GDM1 (cell line): ENCODE measurements around the gene SCN4B.

Experiments
- DNase-seq: peaks from one replicate; lab custom pipeline; 2025; lab: John Stamatoyannopoulos, UW

SCN4B gene

DNA sequence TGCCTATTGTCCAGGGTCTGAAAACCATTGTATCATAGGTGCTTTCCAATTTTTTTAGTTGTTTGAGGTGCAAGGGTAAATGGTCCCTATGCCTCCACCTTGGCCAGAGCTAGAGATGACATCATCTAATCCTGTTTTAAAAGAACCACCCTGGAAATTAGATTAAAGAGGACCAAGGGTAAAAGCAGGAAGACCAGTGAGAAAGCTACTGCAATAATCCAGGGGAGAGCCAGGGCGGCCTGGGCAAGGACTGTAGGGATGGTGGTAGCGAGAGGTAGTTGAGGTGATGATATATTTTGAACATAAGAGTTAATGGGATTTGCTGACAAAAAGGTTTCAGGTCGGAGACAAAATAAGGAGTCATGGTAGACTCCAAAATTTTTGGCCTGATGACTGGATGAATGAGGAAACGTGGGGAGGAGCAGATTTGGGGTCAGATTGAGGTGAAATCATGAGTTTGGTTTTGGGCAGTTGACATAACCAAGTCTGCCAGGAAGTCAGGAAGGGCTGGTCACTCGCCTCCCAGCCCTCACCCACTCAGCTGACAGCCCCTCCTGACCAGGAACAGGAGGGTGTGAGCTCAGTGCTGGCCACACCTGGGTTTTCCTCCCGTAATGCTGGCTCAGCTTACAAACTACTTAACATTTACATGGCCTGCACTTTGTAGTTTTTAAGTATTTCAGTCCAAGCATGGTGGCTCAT lies 23.0 kb downstream of the SCN4B start:
- DNase-seq, result no peak

DNA sequence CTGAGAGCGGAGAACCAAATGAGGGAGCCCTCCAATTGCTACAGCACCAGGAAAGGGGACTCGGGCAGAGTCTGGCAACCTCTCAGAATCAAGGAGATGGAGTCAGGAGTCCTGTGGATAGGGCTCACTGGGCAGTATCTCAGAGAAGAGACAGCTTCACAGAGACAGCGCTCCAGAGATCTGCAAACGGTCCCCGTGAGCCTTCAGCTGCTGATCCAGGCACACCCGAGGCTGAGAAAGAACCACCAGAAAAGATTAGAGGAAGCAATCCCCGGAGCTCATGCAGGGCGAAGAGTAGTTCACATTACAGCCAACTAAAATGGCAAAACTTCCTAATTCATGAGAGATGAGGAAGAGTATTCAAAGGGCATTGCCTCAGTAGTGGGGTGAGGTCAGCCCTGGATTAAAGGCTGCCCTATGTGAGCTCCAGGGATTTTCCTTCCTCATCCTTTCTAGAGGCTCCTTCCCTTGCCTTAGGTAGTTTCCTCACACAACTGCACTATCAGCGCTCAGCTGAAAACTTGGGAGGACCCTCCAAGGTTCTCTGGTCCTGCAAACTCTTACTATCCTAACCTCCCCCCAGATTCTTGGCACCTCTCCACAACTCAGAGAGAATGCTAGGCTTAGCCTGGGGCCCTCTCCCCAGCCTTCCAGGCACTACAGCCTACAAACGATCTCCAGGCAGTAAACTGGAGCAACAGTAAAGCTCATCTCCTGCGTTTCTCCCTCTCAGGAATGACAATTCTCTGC lies 23.7 kb downstream of the SCN4B start:
- no peak for DNase-seq

DNA sequence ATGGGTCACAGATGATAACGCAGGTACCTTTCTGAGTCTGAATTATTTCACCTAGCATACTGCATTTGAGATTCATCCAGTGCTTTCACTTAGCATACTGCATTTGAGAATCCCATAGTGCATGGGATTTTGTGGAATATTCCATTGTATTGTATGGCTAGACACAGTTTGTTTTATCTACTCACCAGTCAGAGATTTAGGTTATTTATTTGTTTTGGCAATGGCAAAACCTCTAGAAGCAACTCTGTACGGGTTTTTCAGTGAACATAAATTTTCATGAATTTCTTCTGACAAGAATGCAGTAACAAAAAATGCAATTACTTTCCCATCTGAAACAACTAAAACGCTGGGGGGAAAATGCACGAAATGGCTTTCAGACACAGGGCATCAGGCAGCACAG lies 24.3 kb downstream of the SCN4B start:
- DNase-seq, result no peak

DNA sequence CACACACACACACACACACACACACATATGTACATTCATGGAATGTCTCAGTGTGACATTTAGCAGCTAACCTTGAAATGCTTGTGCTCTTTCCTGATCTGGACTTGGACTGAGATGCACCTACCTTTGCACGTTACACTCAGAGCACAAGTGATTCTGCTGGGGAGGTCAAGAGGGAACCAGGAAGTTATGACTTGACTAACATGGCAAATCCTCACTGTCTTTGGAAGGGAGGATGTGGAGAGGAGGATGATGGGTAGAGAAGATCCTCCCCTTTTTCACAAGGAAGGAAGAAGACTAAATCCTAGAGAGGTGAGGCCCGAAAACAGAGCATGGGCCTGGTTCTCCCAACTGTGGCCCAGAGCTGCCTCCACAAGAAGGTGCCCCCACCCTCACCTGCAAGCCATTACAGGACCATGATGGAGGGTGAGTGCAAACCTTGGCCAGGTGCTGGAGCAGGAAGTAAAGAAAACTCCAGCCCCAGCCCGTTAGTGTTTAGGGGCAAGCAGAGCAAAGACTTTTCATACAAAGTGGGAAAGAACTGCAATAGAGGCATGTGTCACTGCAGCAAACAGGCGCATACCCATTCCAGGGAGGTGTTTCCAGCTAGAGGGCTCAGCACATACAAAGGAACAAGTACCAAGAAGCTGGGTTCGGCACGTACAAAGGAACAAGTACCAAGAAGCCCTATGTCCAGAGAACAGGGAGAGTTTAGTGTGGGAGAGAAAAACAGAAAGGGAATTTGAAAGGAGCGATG lies 26.4 kb downstream of the SCN4B start:
- no peak for DNase-seq

DNA sequence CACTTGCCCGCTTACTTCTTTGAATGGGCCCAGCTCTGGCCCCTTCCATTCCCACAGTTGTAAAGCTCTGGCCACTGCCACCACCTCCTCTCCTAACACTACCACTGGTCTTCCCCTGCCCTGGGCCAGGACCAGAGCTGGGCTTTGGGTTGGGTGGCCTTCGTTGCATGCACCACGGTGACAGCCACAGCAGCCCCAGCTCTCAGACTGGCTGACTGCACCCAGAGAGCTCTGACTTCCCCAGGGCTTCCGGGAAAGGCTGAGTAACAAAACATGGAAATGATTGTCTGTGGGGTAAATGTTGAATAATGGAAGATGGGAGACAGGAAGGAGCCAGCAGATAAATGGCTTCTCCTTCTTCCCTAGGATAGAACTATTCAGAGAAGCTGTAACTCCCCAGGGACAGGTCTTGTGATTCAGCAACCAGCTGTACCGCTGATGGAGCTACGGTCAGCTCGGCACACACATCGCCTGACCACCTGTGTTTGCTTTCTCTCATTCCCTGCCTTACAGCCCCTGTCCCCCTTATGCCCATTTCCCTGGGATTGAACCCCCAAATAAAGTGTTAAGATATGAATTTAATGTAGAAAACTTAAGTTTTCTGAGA lies 27.6 kb downstream of the SCN4B start:
- DNase-seq, result no peak

DNA sequence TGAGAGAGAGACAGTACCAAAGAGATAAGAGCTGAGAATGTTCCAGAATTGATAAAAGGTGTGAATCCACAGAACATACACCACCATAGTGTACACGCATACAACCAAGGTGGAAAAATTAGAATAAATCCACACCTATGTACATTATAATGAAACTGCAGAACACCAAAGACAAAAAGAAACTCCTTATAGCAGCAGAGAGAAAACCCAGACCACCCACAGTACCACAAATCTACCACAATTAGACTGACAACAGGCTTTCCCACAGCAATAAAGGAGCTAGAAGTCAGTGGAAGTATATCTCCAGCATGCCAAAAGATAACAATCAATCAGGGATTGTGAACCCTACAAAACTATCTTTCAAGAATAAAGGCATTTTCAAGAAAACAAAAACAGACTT lies 31.8 kb downstream of the SCN4B start:
- no peak for DNase-seq

DNA sequence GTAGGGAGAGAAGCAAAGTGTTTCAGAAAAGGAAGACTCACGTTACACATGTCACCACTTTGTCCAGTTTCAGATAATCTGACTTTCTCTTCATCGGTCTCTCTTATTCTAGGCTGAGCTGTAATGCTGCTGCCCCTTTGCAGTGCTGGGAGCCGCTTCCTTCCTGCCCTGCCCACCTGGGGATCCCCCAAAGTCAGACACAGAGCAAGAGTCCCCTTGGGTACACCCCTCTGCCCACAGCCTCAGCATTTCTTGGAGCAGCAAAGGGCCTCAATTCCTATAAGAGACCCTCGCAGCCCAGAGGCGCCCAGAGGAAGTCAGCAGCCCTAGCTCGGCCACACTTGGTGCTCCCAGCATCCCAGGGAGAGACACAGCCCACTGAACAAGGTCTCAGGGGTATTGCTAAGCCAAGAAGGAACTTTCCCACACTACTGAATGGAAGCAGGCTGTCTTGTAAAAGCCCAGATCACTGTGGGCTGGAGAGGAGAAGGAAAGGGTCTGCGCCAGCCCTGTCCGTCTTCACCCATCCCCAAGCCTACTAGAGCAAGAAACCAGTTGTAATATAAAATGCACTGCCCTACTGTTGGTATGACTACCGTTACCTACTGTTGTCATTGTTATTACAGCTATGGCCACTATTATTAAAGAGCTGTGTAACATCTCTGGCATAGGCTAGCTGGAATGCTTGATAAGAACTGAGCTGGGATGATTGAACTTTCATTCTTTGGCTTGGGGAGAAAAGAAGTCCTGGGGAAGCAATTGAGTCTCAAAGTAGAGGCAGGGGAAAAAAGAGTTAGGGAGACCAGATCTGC lies 34.6 kb downstream of the SCN4B start:
- no peak for DNase-seq

DNA sequence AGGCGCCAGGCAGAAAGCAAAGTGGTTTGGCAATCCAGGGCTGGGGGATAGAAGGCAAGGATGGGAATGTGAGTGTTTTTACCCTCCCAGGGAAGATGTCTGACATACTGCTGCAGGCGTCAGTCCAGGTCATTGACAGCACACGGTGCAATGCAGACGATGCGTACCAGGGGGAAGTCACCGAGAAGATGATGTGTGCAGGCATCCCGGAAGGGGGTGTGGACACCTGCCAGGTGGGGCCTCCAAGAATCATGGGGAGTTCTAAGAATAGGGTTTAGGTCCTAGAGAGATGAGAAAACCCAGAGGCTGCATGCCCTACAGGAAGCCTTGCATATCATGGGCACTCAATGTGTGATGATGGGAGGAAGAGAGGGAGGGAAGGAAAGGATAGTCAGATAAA lies 37.6 kb downstream of the SCN4B start:
- no peak for DNase-seq

DNA sequence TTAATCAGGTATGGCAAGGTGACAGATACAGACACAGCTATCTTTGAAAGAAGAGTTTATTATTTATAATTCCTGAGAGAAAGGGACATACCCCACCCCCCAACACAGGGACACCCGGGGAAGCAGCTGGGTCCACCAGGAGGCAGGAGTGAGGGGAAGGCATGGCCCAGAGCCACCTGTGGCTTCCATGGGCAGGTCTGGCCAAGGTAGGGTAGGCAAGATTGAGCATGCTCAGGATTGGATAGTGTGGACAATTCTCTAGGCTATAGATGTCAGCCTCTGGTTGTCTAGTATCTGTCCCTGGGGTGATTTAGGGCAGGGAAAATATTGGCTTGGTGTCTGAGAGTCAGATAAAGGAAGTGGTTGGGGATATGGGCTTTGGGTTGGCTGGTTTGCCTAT lies 38.4 kb downstream of the SCN4B start:
- DNase-seq, result no peak

DNA sequence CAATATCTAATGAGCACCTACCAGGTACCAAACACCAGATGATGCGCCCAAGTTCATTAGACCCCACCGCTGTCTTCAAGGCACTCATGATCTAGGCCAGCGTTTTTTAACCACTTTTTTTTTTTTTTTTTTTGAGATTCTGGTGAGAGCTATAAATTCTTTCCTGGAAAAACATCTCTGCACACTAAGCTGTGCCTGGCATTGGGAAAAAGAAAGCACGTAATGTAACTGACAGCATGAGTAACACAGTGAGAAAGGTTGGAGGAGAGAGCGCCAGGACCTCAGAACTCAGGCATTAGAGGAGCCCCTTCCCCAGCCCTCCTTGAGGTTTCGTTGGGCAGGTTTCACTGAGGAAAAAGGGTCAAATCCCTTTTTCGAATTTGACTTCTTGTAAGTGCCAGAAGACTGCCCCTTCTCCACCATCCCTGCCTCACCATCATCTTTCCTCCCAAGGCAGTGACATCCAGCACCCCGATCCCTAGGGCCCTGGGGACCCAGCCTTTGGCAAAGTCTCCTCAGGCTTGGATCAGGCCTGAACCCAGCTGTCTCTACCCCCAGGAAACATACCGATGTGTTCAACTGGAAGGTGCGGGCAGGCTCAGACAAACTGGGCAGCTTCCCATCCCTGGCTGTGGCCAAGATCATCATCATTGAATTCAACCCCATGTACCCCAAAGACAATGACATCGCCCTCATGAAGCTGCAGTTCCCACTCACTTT lies 39.8 kb downstream of the SCN4B start:
- no peak for DNase-seq

DNA sequence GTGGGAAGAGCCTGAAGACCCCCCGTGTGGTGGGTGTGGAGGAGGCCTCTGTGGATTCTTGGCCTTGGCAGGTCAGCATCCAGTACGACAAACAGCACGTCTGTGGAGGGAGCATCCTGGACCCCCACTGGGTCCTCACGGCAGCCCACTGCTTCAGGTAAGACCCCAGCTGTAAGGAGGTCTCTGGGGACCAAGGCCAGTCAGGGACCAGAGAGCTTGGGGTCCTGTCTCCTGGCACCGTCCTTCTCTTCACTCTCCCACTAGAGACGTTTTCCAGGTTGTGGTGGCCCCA lies 40.9 kb downstream of the SCN4B start:
- no peak for DNase-seq

DNA sequence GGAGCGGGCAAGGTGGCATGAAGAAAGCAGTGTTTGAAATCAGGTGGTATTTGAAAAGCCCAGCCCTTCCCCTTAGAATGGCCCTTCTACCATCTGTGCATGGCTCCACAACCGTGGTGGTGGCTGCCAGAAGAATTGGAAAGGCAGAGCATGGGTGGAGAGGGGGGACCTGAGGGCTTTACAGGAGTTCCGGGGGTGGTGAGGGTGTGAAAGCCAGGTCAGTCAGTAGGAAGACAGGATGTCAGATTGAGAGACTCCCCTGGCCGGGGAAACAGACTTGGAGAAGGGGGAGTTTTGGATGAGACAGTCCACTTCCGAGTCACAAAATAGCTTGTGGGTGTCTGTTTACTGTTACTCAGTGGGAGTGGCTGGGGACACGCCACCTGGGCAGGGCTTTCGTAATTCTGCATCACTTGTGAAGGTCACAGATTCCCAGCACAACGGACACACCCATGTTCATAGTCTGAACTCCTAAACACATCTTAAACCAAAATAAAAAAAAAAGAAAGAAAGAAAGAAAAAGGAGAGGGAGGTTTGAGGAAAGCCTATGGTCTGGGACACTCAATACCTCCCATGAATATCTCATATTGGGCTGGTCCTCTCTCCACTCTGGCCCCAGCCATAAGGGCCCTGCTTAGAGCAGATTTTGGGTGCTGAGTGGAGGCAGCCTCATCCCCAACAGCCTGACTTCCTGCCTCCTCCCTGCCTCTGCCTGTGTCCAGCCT lies 41.4 kb downstream of the SCN4B start:
- DNase-seq, result no peak

DNA sequence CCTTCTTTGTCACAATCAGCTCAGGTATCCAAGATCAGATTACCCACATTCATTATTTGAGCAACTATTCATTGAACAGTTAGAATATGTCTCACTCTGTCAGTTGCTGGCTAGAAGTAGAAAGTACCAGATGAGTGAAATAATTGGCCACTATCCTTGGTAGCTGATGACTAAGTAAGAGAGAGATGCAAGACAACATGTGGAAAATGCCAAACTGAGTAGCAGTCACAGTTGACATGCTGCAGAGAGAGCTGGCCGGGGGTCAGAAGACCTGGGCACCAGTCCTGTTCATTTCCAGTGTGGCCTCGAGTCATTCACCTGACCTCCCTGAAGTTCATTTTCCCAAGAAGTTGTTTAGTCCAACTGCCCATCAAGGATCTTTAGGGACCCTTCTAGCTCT lies 43.4 kb downstream of the SCN4B start:
- DNase-seq, result no peak

DNA sequence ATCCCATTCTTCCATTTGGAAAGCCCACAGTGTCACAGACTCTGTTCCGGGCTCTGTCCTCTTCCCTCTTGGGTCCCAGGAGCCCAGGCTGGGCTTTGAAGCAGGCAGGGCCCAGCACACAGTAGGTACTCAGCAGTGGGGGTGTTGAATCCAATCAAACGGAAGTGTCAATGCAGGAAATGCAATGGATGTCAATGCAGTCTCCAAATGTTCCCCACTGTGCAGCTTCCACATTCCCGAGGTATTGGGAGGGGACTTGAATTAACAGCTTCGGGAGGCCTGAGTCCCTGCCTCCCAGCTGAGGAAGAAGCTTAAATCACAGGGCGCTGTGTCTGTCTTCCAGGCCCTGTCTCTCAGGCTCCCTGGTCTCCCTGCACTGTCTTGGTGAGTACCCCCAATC lies 44.1 kb downstream of the SCN4B start:
- DNase-seq, result no peak

DNA sequence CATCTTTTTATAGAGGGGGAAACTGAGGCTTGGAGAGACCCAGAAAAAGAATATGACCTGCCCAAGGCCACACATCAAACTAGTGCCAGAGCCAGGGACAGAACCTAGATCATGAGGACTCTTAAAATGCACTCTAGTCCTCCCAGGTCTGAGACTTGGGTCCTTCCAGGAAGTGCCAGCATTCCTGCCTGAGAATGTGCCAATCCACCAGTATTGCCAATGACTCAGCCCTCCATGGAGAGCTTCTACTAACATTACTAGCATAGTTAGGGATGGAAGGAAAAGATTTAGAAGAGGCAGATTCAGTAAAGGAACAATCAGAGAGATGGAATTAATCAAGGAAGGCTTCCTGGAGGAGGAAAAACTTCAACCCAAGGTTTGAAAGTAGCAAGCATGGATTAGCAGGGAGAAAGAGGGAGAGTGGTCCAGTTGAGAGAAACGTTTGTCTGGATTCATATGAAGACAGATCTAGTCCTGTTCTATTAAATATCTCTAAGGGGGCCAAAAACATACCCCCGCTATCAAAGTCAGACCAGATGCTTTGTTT lies 45.8 kb downstream of the SCN4B start:
- DNase-seq, result no peak

DNA sequence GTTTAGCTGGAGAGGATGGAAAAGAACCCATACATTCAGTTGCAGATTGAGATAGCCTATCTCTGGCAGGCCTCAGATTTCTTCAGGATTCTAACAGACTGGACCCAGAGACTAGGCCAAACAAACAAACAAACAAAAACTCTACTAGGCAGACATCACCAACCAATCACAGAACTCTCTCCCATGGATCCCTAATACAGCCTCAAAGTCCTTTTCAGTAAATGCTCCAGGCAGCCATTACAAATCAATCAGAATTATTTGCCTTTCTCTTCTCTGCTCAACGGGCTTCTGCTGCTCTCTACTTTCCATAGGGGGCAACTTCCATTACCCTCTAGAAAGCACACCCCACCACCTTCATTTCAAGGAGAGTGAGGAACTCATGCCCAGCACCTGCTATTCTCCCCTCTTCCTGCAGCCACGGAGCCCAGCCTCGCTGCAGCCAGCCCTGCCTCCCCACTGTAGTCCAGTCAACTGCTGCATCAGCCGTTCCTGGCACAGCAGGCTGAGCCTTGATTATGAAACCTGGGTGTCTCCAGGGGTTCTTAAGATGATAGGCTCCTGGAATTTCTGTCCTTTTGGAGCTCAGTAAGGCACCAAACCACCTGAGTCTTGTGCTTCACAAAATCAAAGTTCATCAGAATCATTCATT lies 46.8 kb downstream of the SCN4B start:
- no peak for DNase-seq

DNA sequence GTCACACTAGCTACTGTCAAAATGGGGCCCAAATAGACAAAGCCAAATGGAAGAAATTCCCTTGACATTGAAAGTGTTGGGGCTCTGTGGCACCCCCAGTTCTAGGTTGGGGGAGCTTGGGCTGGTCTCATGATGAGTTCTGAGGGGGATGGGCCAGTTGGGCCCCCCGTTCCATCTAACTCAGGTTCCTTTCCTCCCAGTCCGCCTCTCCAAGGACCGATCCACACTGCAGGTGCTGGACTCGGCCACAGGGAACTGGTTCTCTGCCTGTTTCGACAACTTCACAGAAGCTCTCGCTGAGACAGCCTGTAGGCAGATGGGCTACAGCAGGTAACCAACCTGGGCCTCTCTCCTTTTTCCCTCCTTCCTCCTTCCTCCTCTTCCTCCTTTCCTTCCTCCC lies 48.1 kb downstream of the SCN4B start:
- DNase-seq, result no peak

DNA sequence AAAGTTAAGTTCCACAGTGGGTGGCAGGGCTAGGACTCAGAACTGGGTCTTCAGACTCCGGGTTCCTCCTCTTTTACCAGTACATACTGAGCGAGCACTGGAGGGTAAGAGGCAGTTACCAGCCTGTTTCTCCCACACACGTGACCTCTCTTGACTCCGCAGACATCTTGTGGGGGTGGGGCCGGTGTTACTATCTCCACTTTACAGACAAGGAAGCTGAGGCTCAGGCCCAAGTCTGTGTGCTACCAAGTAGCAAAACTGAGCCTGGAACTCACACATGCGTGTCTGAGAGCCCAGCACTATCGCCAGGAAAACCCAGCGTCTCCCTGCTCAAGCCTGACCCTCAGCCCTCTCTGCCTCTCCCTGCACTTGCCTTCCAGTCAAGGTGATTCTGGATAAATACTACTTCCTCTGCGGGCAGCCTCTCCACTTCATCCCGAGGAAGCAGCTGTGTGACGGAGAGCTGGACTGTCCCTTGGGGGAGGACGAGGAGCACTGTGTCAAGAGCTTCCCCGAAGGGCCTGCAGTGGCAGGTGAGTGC lies 49.8 kb downstream of the SCN4B start:
- no peak for DNase-seq

DNA sequence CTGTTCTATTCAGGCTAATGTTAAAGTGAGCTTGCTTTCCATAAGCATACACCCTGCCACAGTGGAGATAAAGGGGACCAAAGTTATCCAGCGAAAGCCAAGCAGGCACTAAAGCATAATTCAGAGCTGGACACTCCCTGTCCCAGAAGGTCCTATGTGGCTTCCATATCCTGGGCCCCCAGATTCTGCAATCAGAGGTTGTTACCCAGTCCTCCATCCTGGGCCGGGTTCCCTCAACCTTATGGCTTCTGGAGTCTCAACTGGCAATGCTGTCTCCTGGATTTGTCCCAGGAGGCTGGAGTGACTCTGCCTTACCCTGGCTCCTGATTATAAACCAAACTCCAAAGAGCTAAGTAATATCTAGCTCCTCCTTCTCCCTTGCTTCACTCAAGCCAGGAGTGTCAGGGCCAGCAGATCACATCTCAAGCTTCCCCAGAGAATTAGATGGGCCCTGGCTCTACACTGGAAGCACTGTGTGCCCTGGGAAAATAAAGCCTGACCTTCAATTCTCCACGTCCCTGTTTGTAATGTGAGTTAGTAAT lies 51.9 kb downstream of the SCN4B start:
- no peak for DNase-seq
